HepG2 (cell line): ENCODE data around the gene ZNRD2. TPM values are rescaled to one million over a fixed set of nuclear protein-coding genes. Genes with fewer than 3 reads are reported as not detected.

Source experiments
- ATAC-seq: fragments of 200-7000 bp; cut with Tn5 transposase; 3 replicates; pipeline ENCODE4 v1.9.1; 2020; ENCODE audit warnings: mild to moderate bottlenecking, moderate library complexity
- BruUV-seq: library from RNA; stranded (reverse); fragments of 400-500 nt; replicated peaks from 2 replicates; lab custom pipeline; 2021; lab: Mats Ljungman, UMichigan
- CTCF ChIA-PET: fragments of 300-600 bp; formaldehyde crosslinking; extraction: SDS; loops from one replicate; lab custom pipeline; 2021; ENCODE audit warnings: low total read pairs, inconsistent platforms, low intra/inter-chr PET ratio; lab: Yijun Ruan, JAX
- POLR2A ChIA-PET: fragments of 350-600 bp; sonication (Branson Sonifier 250); formaldehyde crosslinking; loops from one replicate; lab custom pipeline; 2020; ENCODE audit warnings: antibody characterized with exemption, inconsistent platforms; lab: Yijun Ruan, JAX
- DNase-seq: peaks from one replicate; pipeline ENCODE4 v3.0.0-alpha.2; 2015; ENCODE audit warnings: low spot score
- FAIRE-seq: peaks from 3 replicates; lab custom pipeline; 2011; peaks lifted over from hg19 to GRCh38; lab: Jason Lieb, UNC
- H2AFZ ChIP-seq: one replicate; pipeline ENCODE4 v1.6.1; 2011; ENCODE audit warnings: low read length, inconsistent platforms
- H3K27ac ChIP-seq: fragments of 300-600 bp; 3 replicates; pipeline ENCODE4 v1.8.0; 2011; ENCODE audit warnings: mixed run types, mild to moderate bottlenecking, mixed read lengths, low read length, inconsistent platforms; ENCODE audit not compliant: insufficient read depth; ENCODE audit errors: extremely low read length
- H3K27me3 ChIP-seq, 2 experiments: fragments of 200-600 bp in 1 of 2; 2 replicates in 1 of 2; 3 replicates in 1 of 2; pipeline versions ENCODE4 v1.6.0 to v1.8.0; 2011; ENCODE audit warnings: low read length in 2 of 2, mild to moderate bottlenecking in 2 of 2, moderate library complexity in 2 of 2, inconsistent platforms in 1 of 2; ENCODE audit not compliant: insufficient read depth in 2 of 2, control insufficient read depth in 1 of 2
- H3K36me3 ChIP-seq, 2 experiments: fragments of 200-600 bp in 1 of 2; replicated peaks in 1 of 2; 2 replicates in 1 of 2; 3 replicates in 1 of 2; pipeline versions ENCODE4 v1.5.1 to v1.8.0; 2011; ENCODE audit warnings: low read length in 2 of 2, inconsistent platforms in 1 of 2; ENCODE audit not compliant: insufficient read depth in 2 of 2, control insufficient read depth in 1 of 2
- H3K4me1 ChIP-seq: 2 replicates; pipeline ENCODE4 v1.5.1; 2012; ENCODE audit warnings: low read length, inconsistent platforms; ENCODE audit not compliant: insufficient read depth
- H3K4me2 ChIP-seq: 2 replicates; pipeline ENCODE4 v1.6.0; 2011; ENCODE audit warnings: low read depth, low read length, inconsistent platforms
- H3K4me3 ChIP-seq, 3 experiments: fragments of 200-600 bp in 1 of 3; sonication (generic), shearing (Covaris generic) in 1 of 3; replicated peaks in 1 of 3; 2 replicates each; pipeline ENCODE4 v1.5.1; 2011 to 2016; ENCODE audit warnings: low read length in 3 of 3, inconsistent platforms in 2 of 3, low read depth in 2 of 3, mild to moderate bottlenecking in 2 of 3, control low read depth in 1 of 3, mixed read lengths in 1 of 3; ENCODE audit not compliant: insufficient read depth in 1 of 3
- H3K79me2 ChIP-seq: one replicate; pipeline ENCODE4 v1.6.1; 2011; ENCODE audit warnings: low read length, inconsistent platforms; ENCODE audit not compliant: insufficient read depth
- H3K9ac ChIP-seq: 2 replicates; pipeline ENCODE4 v1.6.0; 2011; ENCODE audit warnings: mild to moderate bottlenecking, low read depth, low read length, inconsistent platforms; ENCODE audit not compliant: insufficient read depth
- H3K9me3 ChIP-seq: 2 replicates; pipeline ENCODE4 v1.5.1; 2012; ENCODE audit warnings: mild to moderate bottlenecking, low read length
- H4K20me1 ChIP-seq: 2 replicates; pipeline ENCODE4 v1.6.0; 2011; ENCODE audit warnings: inconsistent platforms, mild to moderate bottlenecking, low read length, moderate library complexity; ENCODE audit not compliant: insufficient read depth
- ATF2 ChIP-seq: sonication (generic); formaldehyde crosslinking; IDR thresholded peaks from 2 replicates; pipeline ENCODE4 v1.4.0; 2020; ENCODE audit warnings: missing genetic modification reagents
- FOXA3 ChIP-seq: IDR thresholded peaks from 2 replicates; pipeline ENCODE4 v1.6.1; 2016; ENCODE audit warnings: missing genetic modification reagents, missing compliant biosample characterization
- FOXP4 ChIP-seq: sonication (generic); formaldehyde crosslinking; IDR thresholded peaks from 2 replicates; pipeline ENCODE4 v1.4.0; 2020; ENCODE audit warnings: missing genetic modification reagents
- GLI4 ChIP-seq: sonication (generic); formaldehyde crosslinking; IDR thresholded peaks from 2 replicates; pipeline ENCODE4 v1.5.1; 2020; ENCODE audit warnings: missing genetic modification reagents, mild to moderate bottlenecking, moderate library complexity, borderline replicate concordance
- GPBP1L1 ChIP-seq: sonication (generic); formaldehyde crosslinking; IDR thresholded peaks from 2 replicates; pipeline ENCODE4 v1.5.0; 2020; ENCODE audit warnings: mild to moderate bottlenecking, missing genetic modification reagents
- TRIM22 ChIP-seq: fragments of 450-650 bp; IDR thresholded peaks from 2 replicates; pipeline ENCODE4 v1.6.1; 2017
- UBTF ChIP-seq: sonication (generic); formaldehyde crosslinking; IDR thresholded peaks from 2 replicates; pipeline ENCODE4 v1.4.0; 2020; ENCODE audit warnings: mild to moderate bottlenecking, missing genetic modification reagents
- ZNF564 ChIP-seq: sonication (generic); formaldehyde crosslinking; IDR thresholded peaks from 2 replicates; pipeline ENCODE4 v1.8.1; 2023; ENCODE audit warnings: mild to moderate bottlenecking, missing genetic modification reagents
- ZNF704 ChIP-seq: sonication (generic); formaldehyde crosslinking; IDR thresholded peaks from 2 replicates; pipeline ENCODE4 v1.8.1; 2023; ENCODE audit warnings: mild to moderate bottlenecking, inconsistent platforms, moderate library complexity, missing genetic modification reagents, borderline replicate concordance
- ZNF83 ChIP-seq: sonication (generic); formaldehyde crosslinking; IDR thresholded peaks from 2 replicates; pipeline ENCODE4 v1.4.0; 2020; ENCODE audit warnings: missing genetic modification reagents, mild to moderate bottlenecking, borderline replicate concordance
- ZNF850 ChIP-seq: sonication (generic); formaldehyde crosslinking; conservative IDR thresholded peaks from 2 replicates; pipeline ENCODE4 v1.9.0; 2021; ENCODE audit warnings: mild to moderate bottlenecking, missing genetic modification reagents
- ZNF878 ChIP-seq: sonication (generic); formaldehyde crosslinking; IDR thresholded peaks from 2 replicates; pipeline ENCODE4 v1.8.1; 2023; ENCODE audit warnings: mild to moderate bottlenecking, missing genetic modification reagents, moderate library complexity
- WGBS: methylation state at CpG from one replicate; pipeline ENCODE4 v1.1.6; 2017; ENCODE audit warnings: low lambda C conversion rate; 5-methylcytosine and 5-hydroxymethylcytosine counted together
- in situ Hi-C: cut with HindIII; loops from 2 replicates; pipeline ENCODE4 v1.10.0; 2017; ENCODE audit warnings: low pct_unique_long_range_greater_than_20kb; ENCODE audit not compliant: extremely low pct_ligation_motif_present
- intact Hi-C: fragments of 100-400 bp; cut with micrococcal nuclease; formaldehyde crosslinking; loops from one replicate; pipeline ENCODE4 v1.10.0; 2022; ENCODE audit not compliant: unreplicated experiment
- polyA plus RNA-seq, 8 experiments: library from polyadenylated mRNA; depleted of rRNA in 3 of 8; stranded (reverse) in 7 of 8; unstranded in 1 of 8; fragments of >200 nt; fragmentation: Illumina TruSeq in 4 of 8; extraction: Trizol in 4 of 8; gene quantifications; 2 replicates each; pipeline versions ENCODE4 v1.2.1 to v1.2.3, GENCODE V29; 2011 to 2016; ENCODE audit warnings: low read depth in 4 of 8, missing spikeins in 1 of 8, mixed read lengths in 1 of 8; ENCODE audit not compliant: insufficient read depth in 1 of 8
- total RNA-seq, 5 experiments: library from RNA; depleted of rRNA; stranded (reverse); fragments of >200 nt; fragmentation: Illumina TruSeq; extraction: Trizol; gene quantifications; 2 replicates each; pipeline ENCODE4 v1.2.3, GENCODE V29; 2016; ENCODE audit warnings: low read depth in 1 of 5

The ZNRD2 gene
- total and polyA plus RNA-seq, 2 of the 13 experiments (the other 11 are each of a cell fraction or from before 2014, with no cell fraction given), result 29.2 to 34.0 TPM

- BruUV-seq, result no TSS peak
- Histone ChIP-seq H3K9ac (no peak overlapping the region), H3K4me2 (no peak overlapping the region), H3K27me3 (no peaks in the 10 kb centered on the region), H2AFZ (no peak overlapping the region), H3K4me1 (peaks cover 6% of the 10 kb centered on the region), H3K36me3 (peaks cover 7 to 24% of the 10 kb centered on the region in 2 experiments; a peak in 4 of 5 replicates), H3K27ac (no peak overlapping the region), H4K20me1 (no peaks in the 10 kb centered on the region), H3K4me3 (no peak overlapping the region), H3K9me3 (no peaks in the 10 kb centered on the region), H3K79me2 (no peaks in the 10 kb centered on the region)
- ChIA-PET CTCF (interaction anchor here (1.0 to 1.9 kb wide), 4 partner anchors 11 to 53 kb away, joined by 5 to 12 read pairs (median 8); partner anchors contain the start of genes FAM89B and ZNRD2), POLR2A (interaction anchor here (1.3 kb wide), 2 partner anchors 11 to 31 kb away, joined by 3 to 5 read pairs; no protein-coding TSS in a partner anchor)
- DNase-seq (no peak), ATAC-seq (peak; percentile 56), FAIRE-seq (no peak)
- intact Hi-C loops (loop anchor here (2.0 kb wide), 2 partner anchors 20 to 30 kb away; partner anchors contain the start of gene ZNRD2), in situ Hi-C loops (loop anchor here (5.0 kb wide), 1 partner anchor 47 kb away; no protein-coding TSS in a partner anchor)
- 86% methylated on average over 41 of the region's 78 CpGs for WGBS
- TF ChIP-seq ATF2 (no peak), UBTF (0 out of 2 replicates have a peak, but pooled peaks have one; percentile 20), GLI4 (CRISPR knock-in tag) (no peak), ZNF850 (CRISPR knock-in tag) (no peak), ZNF83 (CRISPR knock-in tag) (no peak), TRIM22 (no peak), ZNF704 (CRISPR knock-in tag) (no peak), ZNF564 (CRISPR knock-in tag) (no peak), GPBP1L1 (CRISPR knock-in tag) (no peak), FOXA3 (CRISPR knock-in tag) (no peak), ZNF878 (CRISPR knock-in tag) (no peak), FOXP4 (CRISPR knock-in tag) (no peak)
These were observed 29.8 kb upstream of the ZNRD2 start for GRCh38 chr11:65540290-65541092.
